GM18951 (cell line): ENCODE data around the gene RAB44.

Experiments
- POLR2A ChIP-seq: IDR thresholded peaks from 4 replicates; pipeline ENCODE4 v1.6.1; 2011; ENCODE audit warnings: mild to moderate bottlenecking; ENCODE audit not compliant: insufficient read length, insufficient read depth; ENCODE audit errors: extremely low read depth
- in situ Hi-C: fragments of 300-500 bp; cut with MboI; formaldehyde crosslinking; loops from one replicate; pipeline ENCODE4 v1.12.0; 2022; ENCODE audit warnings: low sequenced_read_pairs, mixed read lengths, inconsistent platforms; ENCODE audit not compliant: unreplicated experiment

The RAB44 gene

DNA sequence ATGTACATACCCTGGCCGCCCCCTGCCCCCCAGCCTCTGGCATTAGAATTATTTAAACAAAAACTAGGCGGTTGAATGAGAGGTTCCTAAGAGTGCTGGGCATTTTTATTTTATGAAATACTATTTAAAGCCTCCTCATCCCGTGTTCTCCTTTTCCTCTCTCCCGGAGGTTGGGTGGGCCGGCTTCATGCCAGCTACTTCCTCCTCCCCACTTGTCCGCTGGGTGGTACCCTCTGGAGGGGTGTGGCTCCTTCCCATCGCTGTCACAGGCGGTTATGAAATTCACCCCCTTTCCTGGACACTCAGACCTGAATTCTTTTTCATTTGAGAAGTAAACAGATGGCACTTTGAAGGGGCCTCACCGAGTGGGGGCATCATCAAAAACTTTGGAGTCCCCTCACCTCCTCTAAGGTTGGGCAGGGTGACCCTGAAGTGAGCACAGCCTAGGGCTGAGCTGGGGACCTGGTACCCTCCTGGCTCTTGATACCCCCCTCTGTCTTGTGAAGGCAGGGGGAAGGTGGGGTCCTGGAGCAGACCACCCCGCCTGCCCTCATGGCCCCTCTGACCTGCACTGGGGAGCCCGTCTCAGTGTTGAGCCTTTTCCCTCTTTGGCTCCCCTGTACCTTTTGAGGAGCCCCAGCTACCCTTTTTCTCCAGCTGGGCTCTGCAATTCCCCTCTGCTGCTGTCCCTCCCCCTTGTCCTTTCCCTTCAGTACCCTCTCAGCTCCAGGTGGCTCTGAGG lies 11.5 kb upstream of the RAB44 start:
- TF ChIP-seq POLR2A, result no peak
- in situ Hi-C loops, result no loop called here

DNA sequence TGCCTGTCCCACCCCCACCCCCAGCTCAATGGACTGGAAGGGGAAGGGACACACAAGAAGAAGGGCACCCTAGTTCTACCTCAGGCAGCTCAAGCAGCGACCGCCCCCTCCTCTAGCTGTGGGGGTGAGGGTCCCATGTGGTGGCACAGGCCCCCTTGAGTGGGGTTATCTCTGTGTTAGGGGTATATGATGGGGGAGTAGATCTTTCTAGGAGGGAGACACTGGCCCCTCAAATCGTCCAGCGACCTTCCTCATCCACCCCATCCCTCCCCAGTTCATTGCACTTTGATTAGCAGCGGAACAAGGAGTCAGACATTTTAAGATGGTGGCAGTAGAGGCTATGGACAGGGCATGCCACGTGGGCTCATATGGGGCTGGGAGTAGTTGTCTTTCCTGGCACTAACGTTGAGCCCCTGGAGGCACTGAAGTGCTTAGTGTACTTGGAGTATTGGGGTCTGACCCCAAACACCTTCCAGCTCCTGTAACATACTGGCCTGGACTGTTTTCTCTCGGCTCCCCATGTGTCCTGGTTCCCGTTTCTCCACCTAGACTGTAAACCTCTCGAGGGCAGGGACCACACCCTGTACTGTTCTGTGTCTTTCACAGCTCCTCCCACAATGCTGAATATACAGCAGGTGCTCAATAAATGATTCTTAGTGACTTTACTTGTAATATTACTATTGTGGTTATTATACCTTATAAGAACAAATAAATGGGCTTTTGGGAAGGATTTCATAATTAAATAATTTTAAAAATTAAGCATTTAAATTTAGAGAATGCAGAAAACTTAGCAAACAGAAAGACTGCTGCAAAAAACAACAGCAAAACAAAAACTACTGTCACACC lies 10.7 kb upstream of the RAB44 start:
- in situ Hi-C loops, result no loop called here
- TF ChIP-seq POLR2A, result peak; percentile 52

DNA sequence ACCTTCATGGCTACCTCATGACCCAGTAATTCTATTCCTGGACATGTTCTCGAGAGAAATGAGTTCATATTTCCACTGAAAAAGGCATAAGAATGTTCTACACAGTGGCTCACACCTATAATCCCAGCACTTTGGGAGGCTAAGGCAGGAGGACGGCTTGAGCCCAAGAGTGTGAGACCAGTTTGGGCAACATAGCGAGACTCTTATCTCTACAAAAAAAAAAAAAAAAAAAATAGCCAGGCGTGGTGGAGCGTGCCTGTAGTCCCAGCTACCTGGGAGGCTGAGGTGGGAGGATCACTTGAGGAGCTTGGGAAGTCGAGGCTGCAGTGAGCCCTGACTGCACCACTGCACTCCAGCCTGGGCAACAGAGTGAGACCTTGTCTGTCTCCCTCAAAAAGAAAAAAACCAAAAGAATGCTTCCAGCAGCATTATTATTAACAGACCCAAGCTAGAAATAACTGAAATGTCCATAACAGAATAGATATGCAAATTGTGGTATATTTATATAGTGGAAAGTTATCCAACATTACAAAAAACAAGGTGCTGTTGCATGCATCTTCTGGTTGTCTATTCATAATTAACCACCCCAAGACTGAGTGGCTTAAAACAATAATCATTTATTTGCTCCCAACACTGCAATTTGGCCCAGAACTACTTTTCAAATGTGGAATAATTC lies 9.4 kb upstream of the RAB44 start:
- in situ Hi-C loops, result no loop called here
- TF ChIP-seq POLR2A, result peak; percentile 24

- TF ChIP-seq POLR2A, result no peak
- in situ Hi-C loops, result no loop called here
These were observed 8.9 kb upstream of the RAB44 start for GRCh38 chr6:36688739-36689075.

DNA sequence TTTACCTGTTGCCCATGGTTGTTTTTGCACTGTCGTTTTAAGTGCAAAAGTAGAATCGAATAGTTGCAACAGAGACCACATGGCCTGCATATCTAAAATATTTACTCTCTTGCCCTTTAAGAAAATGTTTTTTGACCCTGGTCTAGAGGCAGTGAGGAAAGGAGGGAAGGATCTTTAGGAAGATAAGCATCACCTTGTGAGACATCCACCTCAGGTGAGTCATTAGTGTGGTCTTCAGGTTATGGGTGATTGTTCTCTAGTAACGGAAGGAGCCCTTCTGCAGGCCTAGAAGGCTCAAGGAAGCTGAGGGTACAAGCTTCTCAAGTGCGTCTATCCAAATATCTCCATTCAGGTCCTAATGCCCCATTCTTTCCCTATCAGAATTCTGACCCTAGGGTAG lies 6.6 kb upstream of the RAB44 start:
- in situ Hi-C loops, result no loop called here
- TF ChIP-seq POLR2A, result no peak

- in situ Hi-C loops, result no loop called here
These were observed 6.0 kb upstream of the RAB44 start for GRCh38 chr6:36691612-36692011.

GRCh38 chr6:36692220-36692619 lies 5.4 kb upstream of the RAB44 start:
- in situ Hi-C loops, result no loop called here
- no peak for TF ChIP-seq POLR2A

More at GRCh38 chr6:36691612-36692011, 6.0 kb upstream of the RAB44 start:
- TF ChIP-seq POLR2A, result no peak

DNA sequence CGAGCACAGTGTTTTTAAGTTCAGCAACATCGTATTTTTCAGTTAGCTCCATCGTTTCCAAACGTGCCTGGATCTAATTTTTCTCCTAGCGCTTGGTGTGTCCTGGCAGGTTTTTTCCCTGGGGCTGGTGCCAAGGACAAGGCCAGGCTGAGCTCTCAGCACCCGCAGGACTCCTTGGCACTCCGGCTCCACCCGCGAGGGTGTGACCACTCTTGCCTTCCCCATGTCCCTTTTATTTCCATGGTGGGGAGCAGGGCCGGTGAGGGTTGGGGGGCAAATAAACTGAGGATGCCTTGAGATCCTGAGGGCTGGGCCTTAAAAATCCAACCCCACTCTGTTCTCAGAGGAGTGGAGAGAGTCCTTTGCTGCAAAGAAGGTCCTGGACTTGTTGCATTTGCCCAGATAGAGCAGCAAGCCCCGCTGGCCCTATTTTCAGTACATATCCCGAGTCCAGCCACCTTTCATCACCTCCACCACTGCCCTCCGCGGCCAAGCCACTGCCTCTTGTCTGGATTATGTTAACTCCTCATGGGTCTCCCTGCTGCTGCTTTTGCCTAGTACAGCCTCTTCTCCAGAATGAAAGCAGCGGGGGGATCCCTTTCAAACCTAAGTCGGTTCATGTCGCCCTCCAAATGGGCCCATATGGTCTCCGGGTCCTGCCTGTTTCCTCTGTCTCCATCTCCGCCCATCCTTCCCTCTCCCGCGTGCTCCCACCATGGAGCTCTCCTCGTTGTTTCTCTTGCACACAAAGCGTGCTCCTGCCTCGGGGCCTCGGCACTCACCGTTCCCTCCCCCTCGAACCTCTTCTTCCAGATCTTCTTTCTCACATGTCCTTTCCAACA lies 4.5 kb upstream of the RAB44 start:
- in situ Hi-C loops, result no loop called here
- TF ChIP-seq POLR2A, result no peak

DNA sequence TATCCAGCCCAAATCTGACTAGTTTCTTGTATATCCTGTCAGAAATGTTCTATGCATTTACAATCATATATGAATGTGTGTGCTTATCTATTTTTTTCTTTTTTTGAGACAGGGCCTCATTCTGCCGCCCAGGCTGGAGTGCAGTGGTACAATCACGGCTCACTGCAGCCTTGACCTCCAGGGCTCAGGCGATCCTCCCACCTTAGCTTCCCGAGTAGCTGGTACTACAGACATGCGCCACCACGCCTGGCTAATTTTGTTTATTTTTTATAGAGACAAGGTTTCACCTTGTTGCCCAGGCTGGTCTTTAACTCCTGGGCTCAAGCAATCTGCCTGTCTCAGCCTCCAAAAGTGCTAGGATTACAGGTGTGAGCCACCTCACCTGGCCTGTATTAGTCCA lies 3.0 kb upstream of the RAB44 start:
- no peak for TF ChIP-seq POLR2A
- in situ Hi-C loops, result no loop called here

DNA sequence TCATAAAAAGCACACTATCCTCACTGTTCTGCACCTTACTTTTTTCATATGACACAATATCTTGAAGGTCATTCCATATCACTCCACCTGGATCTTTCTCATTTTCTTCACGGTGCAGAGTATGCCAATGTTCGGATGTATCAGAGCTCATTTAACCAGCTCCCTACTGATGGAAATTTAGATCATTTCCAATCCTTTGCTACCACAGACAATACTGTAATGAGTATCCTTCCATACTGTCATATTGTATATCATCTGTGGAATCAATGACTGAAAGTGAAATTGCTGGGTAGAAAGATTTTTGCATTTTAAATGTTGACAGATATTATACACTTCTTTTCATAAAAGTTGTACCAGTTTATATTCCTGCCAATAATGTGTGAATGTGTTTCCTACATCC lies 2.2 kb upstream of the RAB44 start:
- no peak for TF ChIP-seq POLR2A
- in situ Hi-C loops, result no loop called here

DNA sequence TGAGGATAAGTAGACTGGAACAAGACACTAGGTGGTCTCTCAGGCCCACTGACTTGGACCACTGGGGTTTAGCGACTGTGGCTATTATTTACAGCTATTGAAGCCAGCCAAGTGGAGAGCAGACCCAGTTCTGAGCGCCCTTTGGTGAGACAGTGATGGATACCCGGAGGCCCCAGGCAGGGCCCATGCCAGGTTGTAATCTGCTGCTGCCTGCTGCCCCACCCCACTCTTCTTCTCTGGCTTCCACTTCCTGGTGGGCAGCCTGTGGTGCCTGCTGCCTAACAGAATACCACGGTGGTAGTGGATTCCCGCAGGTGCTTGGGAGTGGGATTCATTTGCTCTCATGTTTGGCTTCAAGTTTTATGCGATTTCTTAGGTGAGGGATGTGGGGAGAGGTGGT lies 570 bp downstream of the RAB44 start:
- no peak for TF ChIP-seq POLR2A

DNA sequence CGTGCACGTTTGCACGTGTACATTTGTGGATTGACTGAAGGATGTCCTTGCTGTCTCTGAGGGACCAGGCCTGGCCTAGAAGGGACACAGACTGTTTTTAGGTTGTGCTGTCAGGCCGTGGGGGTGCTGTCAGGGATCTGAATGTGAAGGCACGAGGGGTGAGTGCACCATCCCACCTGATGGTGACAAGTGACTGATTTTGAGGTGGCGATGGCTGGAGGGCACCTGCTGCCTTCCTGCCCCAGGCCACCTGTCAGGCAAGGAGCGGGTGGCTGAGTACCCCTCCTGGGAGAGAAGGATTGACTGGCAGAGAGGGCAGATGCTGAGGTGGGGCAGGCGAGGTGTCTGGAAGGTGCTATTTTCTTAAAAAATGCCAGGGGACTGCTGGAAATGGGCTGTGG lies 1.2 kb downstream of the RAB44 start:
- TF ChIP-seq POLR2A, result no peak
- in situ Hi-C loops, result no loop called here

More for the DNA sequence above, 570 bp downstream of the RAB44 start:
- in situ Hi-C loops, result no loop called here

- no peak for TF ChIP-seq POLR2A
- in situ Hi-C loops, result no loop called here
These were observed 1.7 kb downstream of the RAB44 start for GRCh38 chr6:36699348-36699747.
